ENCODE results near the gene VCL. TPM values are rescaled to one million over a fixed set of nuclear protein-coding genes. Genes with fewer than 3 reads are reported as not detected.
A peak's percentile ranks its signal among the peaks of the same experiment; 100 is the strongest.
"Not testable (repeated sequence)": the region's sequence is repeated elsewhere in the genome, so short reads cannot be mapped to it uniquely, and the experiment has no call there.

The VCL gene
- total and polyA plus RNA-seq, 2 of the 8 experiments (the other 6 are each of a cell fraction or from before 2014, with no cell fraction given), result 119 to 377 TPM

- Histone ChIP-seq H2BK12ac (ENCODE audit: low read depth, low read length) (peak overlapping the region; percentile 40; the same call in 1 of the 2 replicates), H3K18ac (ENCODE audit: extremely low read depth, low read length) (0 out of 2 replicates have a peak overlapping the region, but pooled peaks have one; percentile 25), H2BK15ac (ENCODE audit: low read length) (peak overlapping the region; percentile 75; the same call in 1 of the 2 replicates), H3K4me1 (replicated peaks in 1 of 4; ENCODE audit: control insufficient read depth in 3 of 4, insufficient read depth in 4 of 4, low read length in 3 of 4) (peaks cover 15 to 28% (median 24%) of the 10 kb centered on the region in 4 experiments), H2BK5ac (ENCODE audit: low read depth, low read length) (peak overlapping the region; percentile 60; the same call in 1 of the 2 replicates), H2BK120ac (replicated peaks; ENCODE audit: low read depth, low read length) (peak overlapping the region; percentile 3)
- H4K91ac ChIP-seq (replicated peaks; ENCODE audit: insufficient read length, low read length); H3K9ac ChIP-seq (replicated peaks in 1 of 4; ENCODE audit: extremely low read depth in 1 of 4, low read depth in 3 of 4, low read length in 3 of 4); H4K8ac ChIP-seq (ENCODE audit: extremely low read depth, insufficient read depth, low read length); FAIRE-seq; H3K56ac ChIP-seq (replicated peaks; ENCODE audit: insufficient read length, low read depth, low read length); H3K27ac ChIP-seq (ENCODE audit: low read depth, low read length); H2BK20ac ChIP-seq (ENCODE audit: low read length); H3K9me3 ChIP-seq (ENCODE audit: insufficient read depth in 2 of 2, low read depth in 1 of 2, low read length in 1 of 2); H3K79me2 ChIP-seq (ENCODE audit: control insufficient read depth in 1 of 2, insufficient read depth in 2 of 2, low read length in 2 of 2); H3K79me1 ChIP-seq (ENCODE audit: low read depth, low read length); H4K5ac ChIP-seq (ENCODE audit: insufficient read length, low read depth, low read length); H2AFZ ChIP-seq (ENCODE audit: low read length); H2AK5ac ChIP-seq (ENCODE audit: low read depth, low read length); H3K4me3 ChIP-seq (ENCODE audit: extremely low read depth in 1 of 4, insufficient read depth in 2 of 4, low read depth in 3 of 4, low read length in 4 of 4); DNase-seq (ENCODE audit: low read depth in 1 of 2, low spot score in 2 of 2); H3K27me3 ChIP-seq (replicated peaks in 1 of 4; ENCODE audit: control insufficient read depth in 3 of 4, extremely low read depth in 1 of 4, insufficient read depth in 3 of 4, low read length in 3 of 4); H3K23ac ChIP-seq (ENCODE audit: insufficient read length); H3K4ac ChIP-seq (replicated peaks; ENCODE audit: insufficient read length, low read depth, low read length); H3K36me3 ChIP-seq (ENCODE audit: control insufficient read depth in 2 of 4, insufficient read depth in 4 of 4, low read length in 3 of 4); H4K20me1 ChIP-seq (replicated peaks in 1 of 2; ENCODE audit: control insufficient read depth in 1 of 2, insufficient read depth in 2 of 2, low read length in 2 of 2); H3K4me2 ChIP-seq (ENCODE audit: insufficient read depth in 1 of 2, low read depth in 2 of 2, low read length in 2 of 2); H3K14ac ChIP-seq (ENCODE audit: insufficient read length); H3K23me2 ChIP-seq (ENCODE audit: low read depth, low read length): not testable (repeated sequence)
- CTCF ChIA-PET (ENCODE audit: partially characterized antibody), result interaction anchor here (1.2 to 2.5 kb wide), 3 partner anchors 10 to 39 kb away, joined by 4 to 9 read pairs (median 5); no protein-coding TSS in a partner anchor
- POLR2A ChIA-PET (ENCODE audit: partially characterized antibody), result interaction anchor here (0.6 to 8.5 kb wide), 5 partner anchors 10 to 76 kb away, joined by 3 to 261 read pairs (median 3); partner anchors contain the start of gene VCL
- 95% methylated on average over 12 of the region's 12 CpGs; no CpG with 5 or more reads in 1 of the 2 experiments for WGBS, 2 experiments (ENCODE audit: extremely low coverage in 1 of 2, insufficient coverage in 1 of 2, insufficient read length in 1 of 2, insufficient replicate concordance in 2 of 2, low coverage in 1 of 2, low lambda C conversion rate in 2 of 2, missing lambda C conversion rate in 1 of 2)
These were observed 34.4 kb upstream of the VCL start for GRCh38 chr10:73963533-73963932.

Data from H1 (cell line).